HG02885 (cell line): Measurements from ENCODE around the gene ETV2.

Source experiments
- ATAC-seq: cut with Tn5 transposase; IDR thresholded peaks from one replicate; pipeline ENCODE4 v1.9.1; 2021; ENCODE audit warnings: mild to moderate bottlenecking; ENCODE audit not compliant: unreplicated experiment, poor library complexity

ETV2 gene

GRCh38 chr19:35623327-35624010 is 18.1 kb upstream of the ETV2 start:
- no peak for ATAC-seq

DNA sequence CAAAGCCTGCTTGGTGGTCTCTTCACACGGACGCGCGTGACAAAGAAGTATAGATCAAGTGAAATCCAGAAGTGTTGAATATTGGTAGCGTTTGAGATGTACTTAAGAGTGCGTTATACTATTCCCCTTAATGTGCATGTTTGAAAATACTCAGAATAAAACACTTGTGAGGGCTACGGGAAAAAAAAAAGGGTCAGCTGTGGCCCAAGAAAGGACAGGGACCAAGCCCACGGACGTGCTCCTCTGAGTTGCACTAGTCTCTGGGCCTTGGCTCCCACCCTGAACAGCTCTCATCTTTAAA is 13.3 kb upstream of the ETV2 start:
- ATAC-seq = no peak

DNA sequence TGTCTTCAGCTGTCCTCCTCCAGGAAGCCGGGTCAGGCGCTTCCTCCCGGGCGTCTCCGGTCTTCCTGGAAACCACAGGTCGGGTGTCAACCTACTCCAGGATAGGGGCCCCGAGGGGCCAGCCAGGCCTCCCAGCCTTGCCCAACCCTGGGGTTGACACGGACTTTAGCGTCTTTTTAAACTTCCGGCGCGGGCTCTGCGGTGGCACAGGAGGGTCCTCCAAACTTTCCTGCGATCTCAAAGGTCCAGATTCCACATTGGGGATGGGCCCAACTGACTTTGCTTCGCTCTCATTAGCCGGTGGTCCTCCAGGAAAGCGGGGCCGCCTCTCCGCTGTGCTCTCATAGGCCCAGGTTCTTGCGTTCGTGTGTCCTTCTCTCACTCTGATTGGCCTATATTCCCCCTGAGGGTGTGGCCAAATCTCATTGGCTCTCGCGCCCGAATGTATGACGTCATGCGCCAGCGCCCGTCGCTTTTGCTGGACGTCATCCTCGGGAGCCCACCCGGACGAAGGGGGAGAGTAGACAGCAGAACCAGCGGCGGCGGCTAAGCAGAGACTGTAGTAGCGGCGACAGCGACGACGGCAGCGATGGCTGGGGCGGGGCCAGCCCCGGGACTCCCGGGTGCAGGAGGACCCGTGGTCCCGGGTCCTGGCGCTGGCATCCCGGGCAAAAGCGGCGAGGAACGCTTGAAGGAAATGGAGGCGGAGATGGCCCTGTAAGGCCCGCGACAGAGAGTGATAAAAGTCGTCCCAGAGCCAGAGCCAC is 12.8 kb upstream of the ETV2 start, which contains the start of gene RBM42:
Gene RBM42, plus strand, starts transcription at position 472 of the 767 bp plus-strand sequence. Its CDS starts 118 bp downstream, at position 590.
- ATAC-seq = peak; percentile 98

- no peak for ATAC-seq
Measured at GRCh38 chr19:35629332-35629633, 12.3 kb upstream of the ETV2 start.

DNA sequence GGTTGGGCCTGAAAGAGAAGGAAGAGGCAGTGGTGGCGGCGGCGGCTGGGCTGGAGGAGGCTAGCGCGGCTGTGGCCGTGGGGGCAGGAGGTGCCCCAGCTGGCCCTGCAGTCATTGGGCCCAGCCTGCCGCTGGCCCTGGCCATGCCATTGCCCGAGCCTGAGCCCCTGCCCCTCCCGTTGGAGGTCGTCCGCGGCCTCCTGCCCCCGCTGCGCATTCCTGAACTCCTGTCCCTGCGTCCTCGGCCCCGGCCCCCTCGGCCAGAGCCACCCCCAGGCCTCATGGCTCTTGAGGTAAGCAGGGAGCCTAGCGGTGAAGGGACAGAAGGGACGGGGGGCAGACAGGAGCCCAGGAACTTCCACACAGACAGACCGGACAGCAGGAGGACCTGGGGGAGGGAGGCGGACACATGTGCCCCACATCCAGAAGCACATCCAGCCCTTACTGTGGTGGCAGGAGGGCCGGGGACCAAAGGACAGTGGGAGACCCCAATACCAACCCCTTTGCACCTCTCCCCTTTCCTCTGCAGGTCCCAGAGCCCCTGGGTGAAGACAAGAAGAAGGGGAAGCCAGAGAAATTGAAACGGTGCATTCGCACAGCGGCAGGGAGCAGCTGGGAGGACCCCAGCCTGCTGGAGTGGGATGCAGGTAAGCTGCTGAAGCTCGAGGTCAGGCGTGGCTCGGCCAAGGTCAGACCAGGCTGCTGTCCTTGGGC is 7.7 kb upstream of the ETV2 start:
- no peak for ATAC-seq

DNA sequence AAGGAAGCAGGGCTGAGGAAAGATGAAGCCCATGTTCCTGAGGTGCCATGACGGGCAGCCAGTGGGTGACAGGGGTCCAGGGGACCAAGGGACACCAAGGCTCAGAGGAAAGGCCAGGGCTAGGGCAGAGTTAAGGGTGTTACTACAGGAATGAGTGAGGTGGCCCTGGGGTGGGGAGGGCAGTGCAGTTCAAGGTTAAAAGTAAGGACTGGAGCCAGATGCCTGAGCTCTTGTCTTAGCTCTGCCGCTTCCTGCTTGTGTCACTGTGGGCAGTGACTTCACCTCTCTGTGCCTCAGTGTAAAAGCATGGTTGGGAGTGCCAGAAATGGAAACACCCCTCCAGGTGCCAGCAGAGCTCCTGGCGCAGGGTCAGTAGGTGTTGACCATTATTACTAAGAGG is 4.9 kb upstream of the ETV2 start:
- ATAC-seq = no peak

GRCh38 chr19:35637165-35637564 is 4.4 kb upstream of the ETV2 start:
- no peak for ATAC-seq

DNA sequence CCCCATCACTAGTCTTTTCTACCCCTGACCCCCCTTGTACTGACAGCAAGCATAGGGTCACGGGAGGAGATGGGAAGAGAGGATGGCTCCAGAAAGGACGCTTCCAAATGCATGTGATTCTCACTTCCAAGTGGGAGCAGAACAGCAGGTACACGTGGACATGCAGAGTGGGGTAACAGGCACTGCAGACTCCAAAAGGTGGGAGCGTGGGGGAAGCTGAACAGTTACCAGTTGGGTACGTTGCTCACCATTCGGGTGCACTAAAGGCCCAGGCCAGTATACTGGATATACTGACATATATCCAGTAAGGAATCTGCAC is 2.3 kb upstream of the ETV2 start:
- ATAC-seq = no peak

GRCh38 chr19:35639863-35640262 is 1.7 kb upstream of the ETV2 start:
- ATAC-seq = no peak

- no peak for ATAC-seq
Measured at GRCh38 chr19:35642312-35642711, 767 bp downstream of the ETV2 start.

DNA sequence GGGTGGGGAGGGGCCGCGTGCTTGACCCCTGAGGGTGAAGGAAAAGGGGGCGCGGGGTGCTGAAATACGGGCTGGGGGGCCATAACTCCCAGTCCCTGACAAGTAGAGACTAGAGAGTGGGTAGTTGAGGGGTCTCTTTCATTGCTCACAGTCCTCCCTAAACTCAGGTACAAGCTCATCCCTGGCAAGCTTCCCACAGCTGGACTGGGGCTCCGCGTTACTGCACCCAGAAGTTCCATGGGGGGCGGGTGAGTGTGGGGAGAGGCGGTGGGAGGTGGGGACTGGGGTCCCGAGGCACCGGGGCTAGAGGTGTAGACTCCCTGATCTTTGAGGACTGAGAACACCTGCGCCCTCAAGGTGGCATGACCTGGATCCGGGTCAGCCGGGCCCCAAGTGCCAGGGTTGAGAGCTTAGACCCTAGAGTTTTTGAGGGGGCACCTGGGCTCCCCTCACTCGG is 1.3 kb downstream of the ETV2 start:
- ATAC-seq = no peak

GRCh38 chr19:35643255-35644205 is 2.0 kb downstream of the ETV2 start:
- peak; percentile 43 for ATAC-seq

GRCh38 chr19:35644206-35644986 is 2.9 kb downstream of the ETV2 start:
- ATAC-seq = peak; percentile 74

DNA sequence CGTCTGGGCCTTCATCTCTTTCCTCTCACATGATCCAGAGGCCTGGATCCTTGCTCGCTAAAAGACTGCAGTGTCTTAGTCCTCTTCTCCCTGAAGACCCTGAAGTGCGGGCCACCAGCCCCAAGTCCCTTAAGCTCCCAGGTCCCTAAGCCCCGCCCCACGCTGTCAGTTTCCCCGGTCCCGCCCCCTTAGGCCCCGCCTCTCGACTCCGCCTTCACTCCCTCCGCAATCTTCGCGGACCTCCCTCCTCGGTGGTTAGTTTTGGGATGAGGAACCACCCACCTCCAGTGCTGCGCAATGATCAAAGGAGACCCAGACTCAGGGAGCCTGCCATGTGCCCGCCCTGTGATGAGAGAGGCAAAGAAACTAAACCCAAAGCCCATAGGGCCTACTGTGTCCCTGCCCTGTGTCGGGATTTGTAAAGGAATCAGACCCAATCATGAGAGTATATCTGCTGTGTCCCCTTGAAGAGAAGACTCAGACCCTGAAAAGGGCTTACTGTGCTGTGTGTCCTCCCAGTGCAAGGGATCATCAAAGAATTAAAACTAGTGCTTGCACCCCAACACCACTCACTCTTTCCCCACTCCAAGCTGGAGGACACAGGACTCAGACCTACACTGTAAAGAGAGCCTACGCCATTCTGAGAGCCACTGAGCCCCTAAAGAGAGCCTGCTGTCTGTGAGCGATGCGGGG is 3.6 kb downstream of the ETV2 start:
- ATAC-seq = no peak

DNA sequence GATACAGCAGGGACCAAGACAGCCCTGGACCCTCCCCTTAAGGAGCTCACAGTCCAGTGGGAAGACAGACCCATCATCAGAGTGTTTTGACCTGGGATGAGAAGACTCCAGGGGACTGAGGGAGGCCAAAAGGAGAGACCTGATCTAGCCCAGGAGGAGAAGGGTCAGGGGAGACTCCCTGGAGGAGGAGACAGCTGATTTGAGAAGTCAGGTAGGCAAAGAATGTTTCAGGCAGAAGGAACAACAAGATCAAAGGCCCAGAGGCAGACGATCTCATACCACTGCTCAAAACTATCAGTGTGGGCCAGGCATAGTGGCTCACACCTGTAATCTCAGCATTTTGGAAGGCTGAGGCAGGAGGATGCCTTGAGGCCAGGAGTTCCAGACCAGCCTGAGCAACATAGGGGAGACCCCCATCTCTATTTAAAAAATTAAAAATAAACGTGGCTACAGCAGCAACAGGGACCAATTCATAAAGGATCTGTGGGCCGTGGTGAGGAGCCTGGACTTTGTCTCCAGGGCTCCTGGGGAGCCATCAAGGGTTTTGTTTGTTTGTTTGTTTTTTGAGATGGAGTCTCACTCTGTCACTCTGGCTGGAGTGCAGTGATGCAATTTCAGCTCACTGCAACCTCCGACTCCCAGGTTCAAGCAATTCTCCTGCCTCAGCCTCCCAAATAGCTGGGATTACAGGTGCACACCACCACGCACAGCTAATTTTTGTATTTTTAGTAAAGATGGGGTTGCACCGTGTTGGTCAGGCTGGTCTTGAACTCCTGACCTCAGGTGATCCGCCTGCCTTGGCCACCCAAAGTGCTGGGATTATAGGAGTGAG is 4.4 kb downstream of the ETV2 start:
- no peak for ATAC-seq

DNA sequence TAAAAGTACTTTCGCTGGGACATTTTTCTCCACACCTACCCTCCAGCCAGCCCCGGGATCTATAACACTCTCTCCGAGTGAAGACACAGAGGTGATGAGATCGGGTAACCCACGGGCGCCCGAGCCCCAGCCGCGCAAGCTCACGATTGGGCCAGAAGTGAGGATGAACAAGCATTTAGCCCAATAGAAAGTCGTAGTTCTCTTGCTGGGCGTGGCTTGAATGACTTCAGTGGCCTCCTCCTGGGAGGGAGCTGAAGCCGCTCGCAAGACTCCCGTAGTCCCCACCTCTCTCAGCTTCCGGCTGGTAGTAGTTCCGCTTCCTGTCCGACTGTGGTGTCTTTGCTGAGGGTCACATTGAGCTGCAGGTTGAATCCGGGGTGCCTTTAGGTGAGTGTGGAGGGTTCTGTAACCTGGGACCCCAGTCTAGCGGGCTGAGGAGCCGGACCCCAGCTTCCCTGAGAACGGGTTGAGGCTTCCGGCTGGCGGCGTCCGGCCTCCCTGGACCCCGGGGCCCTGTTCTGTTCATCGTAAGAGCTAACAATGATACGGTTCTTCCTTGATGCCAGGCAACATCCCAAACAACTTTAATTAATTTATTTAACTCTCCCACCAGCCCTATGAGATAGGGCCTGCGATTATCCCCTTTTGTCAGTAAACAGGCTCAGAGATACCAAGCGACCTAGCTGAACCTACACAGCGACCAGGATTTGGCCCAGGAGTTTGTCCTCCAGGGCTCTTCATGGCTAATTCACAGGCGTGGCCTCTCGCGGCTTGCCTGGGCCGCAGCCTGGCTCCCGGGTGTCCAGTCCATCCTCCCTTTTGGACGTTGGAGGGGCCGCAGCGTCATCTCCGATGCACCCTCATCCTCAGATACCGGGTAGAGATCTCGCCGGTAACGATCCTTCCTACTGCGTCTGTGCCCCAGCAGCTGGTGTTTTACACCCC is 6.7 kb downstream of the ETV2 start, which contains the start of gene COX6B1:
Gene COX6B1, plus strand, starts transcription at position 307 of the 945 bp plus-strand sequence. CDS start 2,921 bp downstream, outside the sequence.
- peak; percentile 60 for ATAC-seq

DNA sequence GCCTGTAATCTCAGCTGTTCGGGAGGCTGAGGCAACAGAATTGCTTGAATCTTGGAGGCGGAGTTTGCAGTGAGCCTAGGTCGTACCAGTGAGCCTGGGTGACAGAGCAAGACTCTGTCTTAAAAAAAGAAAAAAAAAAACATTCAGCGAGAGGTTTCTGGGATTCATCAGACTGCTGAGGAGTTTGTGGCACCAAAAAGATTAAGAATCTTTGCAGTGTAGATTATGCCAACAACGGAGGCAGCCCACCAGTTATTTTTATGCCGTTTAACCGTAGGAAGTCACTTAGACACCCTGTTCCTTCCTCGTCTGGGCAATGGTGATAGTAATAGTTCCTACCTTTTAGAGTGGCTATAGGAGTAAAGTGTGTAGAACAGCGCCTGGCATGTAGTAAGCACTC is 9.0 kb downstream of the ETV2 start:
- no peak for ATAC-seq
